PFSK-1 (cell line): Measurements from ENCODE around the gene ARHGAP15.

Experiments
- FOXP2 ChIP-seq: optimal IDR thresholded peaks from 2 replicates; pipeline ENCODE3; 2011; ENCODE audit warnings: borderline replicate concordance, control low read depth, inconsistent platforms; ENCODE audit not compliant: insufficient read depth; ENCODE audit errors: extremely low read length, extremely low read depth
- POLR2AphosphoS5 ChIP-seq: IDR thresholded peaks from 2 replicates; pipeline ENCODE4 v1.6.1; 2012; ENCODE audit warnings: low read depth, mild to moderate bottlenecking, control low read depth, low read length, moderate library complexity
- SIN3A ChIP-seq: IDR thresholded peaks from 2 replicates; pipeline ENCODE4 v1.6.1; 2012; ENCODE audit warnings: mild to moderate bottlenecking, low read length, moderate library complexity, borderline replicate concordance; ENCODE audit not compliant: insufficient read depth
- TAF1 ChIP-seq: IDR thresholded peaks from 2 replicates; pipeline ENCODE4 v1.6.1; 2012; ENCODE audit warnings: low read length, control low read depth, borderline replicate concordance; ENCODE audit not compliant: insufficient read depth
- TF ChIP-seq, protein P1 (sequence below), 2 experiments: IDR thresholded peaks; 2 replicates each; pipeline versions ENCODE4 v1.6.1 to v1.8.0; 2011 to 2012; ENCODE audit warnings: low read depth in 2 of 2, low read length in 2 of 2, control low read depth in 1 of 2, inconsistent platforms in 1 of 2, mild to moderate bottlenecking in 1 of 2, moderate library complexity in 1 of 2; ENCODE audit not compliant: insufficient read depth in 1 of 2

ARHGAP15 gene

DNA sequence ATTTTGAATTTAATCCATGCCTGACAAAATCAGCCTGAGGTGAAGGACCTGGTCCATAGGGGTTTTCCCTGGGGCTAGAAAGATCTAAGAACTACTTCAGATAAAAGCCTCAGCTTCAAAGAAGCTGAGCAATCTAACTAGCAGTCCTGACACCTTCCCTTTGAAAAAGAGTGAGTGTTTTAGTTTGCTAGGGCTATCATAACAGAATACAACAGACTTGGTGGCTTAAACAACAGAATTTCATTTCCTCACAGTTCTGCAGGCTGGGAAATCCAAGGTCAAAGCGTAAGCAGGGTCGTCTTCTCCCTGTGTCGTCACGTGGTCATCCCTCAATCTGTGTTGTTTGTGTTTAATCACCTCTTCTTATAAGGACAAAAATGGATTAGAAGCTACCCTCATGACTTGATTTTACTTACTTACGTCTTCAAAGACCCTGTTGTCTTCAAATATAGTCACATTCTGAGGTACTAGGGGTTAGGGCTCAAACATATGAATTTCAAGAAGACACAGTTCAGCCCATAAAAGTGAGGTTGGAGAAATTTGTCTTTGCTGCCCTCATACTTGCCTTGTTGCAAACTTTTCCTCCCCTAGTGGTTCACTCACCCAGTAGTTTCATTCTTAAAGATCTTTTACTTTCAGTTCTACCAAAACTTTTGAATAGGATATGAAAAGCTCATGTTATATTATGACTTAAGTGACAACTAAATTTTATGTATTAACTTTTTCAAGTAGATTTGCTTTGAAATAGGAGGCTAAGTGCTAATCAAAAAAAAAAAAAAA is 673.8 kb downstream of the ARHGAP15 start:
- TF ChIP-seq, protein P1, sequence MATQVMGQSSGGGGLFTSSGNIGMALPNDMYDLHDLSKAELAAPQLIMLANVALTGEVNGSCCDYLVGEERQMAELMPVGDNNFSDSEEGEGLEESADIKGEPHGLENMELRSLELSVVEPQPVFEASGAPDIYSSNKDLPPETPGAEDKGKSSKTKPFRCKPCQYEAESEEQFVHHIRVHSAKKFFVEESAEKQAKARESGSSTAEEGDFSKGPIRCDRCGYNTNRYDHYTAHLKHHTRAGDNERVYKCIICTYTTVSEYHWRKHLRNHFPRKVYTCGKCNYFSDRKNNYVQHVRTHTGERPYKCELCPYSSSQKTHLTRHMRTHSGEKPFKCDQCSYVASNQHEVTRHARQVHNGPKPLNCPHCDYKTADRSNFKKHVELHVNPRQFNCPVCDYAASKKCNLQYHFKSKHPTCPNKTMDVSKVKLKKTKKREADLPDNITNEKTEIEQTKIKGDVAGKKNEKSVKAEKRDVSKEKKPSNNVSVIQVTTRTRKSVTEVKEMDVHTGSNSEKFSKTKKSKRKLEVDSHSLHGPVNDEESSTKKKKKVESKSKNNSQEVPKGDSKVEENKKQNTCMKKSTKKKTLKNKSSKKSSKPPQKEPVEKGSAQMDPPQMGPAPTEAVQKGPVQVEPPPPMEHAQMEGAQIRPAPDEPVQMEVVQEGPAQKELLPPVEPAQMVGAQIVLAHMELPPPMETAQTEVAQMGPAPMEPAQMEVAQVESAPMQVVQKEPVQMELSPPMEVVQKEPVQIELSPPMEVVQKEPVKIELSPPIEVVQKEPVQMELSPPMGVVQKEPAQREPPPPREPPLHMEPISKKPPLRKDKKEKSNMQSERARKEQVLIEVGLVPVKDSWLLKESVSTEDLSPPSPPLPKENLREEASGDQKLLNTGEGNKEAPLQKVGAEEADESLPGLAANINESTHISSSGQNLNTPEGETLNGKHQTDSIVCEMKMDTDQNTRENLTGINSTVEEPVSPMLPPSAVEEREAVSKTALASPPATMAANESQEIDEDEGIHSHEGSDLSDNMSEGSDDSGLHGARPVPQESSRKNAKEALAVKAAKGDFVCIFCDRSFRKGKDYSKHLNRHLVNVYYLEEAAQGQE (IDR thresholded peaks at IDR 0.05; ENCODE audit: insufficient read depth in 1 of 2, low read depth in 2 of 2, low read length in 2 of 2), result no peak
- TF ChIP-seq FOXP2, result no peak
- no peak for TF ChIP-seq SIN3A
- no peak for TF ChIP-seq TAF1
- TF ChIP-seq POLR2AphosphoS5, result no peak

DNA sequence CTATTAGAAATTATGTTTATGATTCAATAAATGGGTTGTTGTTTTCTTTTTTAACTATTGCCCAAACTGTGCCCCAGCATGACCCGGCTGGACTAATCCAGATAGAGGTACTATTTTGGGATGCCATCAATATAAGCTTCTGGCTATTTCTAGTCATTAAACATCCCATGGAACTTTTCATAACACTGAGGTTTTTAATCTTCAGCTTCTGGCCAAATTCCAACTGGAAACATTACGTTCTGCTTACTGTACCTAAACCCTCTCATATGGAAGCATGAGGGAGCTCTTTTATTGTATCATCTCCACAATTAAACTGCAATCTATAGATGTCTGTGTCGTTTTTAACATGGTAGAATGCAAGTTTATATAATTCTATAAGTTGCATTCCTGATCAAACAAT is 674.7 kb downstream of the ARHGAP15 start:
- TF ChIP-seq POLR2AphosphoS5, result no peak
- no peak for TF ChIP-seq SIN3A
- no peak for TF ChIP-seq FOXP2
- no peak for TF ChIP-seq TAF1
- TF ChIP-seq, protein P1 (IDR thresholded peaks at IDR 0.05; ENCODE audit: insufficient read depth in 1 of 2, low read depth in 2 of 2, low read length in 2 of 2), result no peak

DNA sequence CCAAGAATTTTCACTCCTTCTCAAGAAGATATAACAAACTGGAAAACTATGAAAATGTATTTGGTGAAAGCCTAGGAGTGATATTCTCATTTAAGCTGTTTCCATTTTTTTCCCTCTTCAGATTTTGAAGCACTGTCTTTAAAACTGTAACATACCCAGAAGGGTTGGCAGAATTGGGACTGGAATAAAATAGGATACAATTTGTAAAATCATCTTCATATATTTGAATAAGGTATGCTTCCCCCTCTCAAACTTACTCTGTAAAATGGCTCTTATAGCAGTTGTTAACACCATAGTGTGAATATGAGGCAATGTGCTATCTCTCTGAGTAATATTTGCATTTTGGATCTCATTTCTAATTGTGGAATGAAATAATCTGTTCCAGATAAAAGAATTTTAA is 676.4 kb downstream of the ARHGAP15 start:
- TF ChIP-seq POLR2AphosphoS5 (no peak), FOXP2 (no peak), TAF1 (no peak), SIN3A (no peak)
- TF ChIP-seq, protein P1 (IDR thresholded peaks at IDR 0.05; ENCODE audit: insufficient read depth in 1 of 2, low read depth in 2 of 2, low read length in 2 of 2), result no peak

DNA sequence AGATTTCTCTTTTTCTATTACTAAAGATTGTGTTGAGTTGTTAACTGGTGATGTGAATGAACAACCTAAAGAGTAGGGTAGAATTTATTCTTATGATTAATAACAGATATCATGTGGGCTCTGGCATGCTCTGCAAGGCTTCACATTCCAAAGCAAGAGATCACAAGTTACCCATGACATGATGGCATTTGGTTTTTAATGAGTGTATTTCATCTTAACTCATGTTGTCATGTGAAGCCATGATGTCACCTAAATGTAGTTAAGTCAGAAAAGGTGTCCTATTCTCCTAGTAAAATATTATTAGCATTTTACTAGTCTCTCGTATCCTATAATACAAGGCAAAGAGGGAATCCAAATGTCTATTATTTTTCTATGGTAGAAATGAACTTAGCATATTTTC is 678.0 kb downstream of the ARHGAP15 start:
- no peak for TF ChIP-seq TAF1
- TF ChIP-seq, protein P1 (IDR thresholded peaks at IDR 0.05; ENCODE audit: insufficient read depth in 1 of 2, low read depth in 2 of 2, low read length in 2 of 2), result no peak
- no peak for TF ChIP-seq SIN3A
- no peak for TF ChIP-seq FOXP2
- no peak for TF ChIP-seq POLR2AphosphoS5
